ENCODE data around the gene FCMR. TPM values are rescaled to one million over a fixed set of nuclear protein-coding genes. Genes with fewer than 3 reads are reported as not detected.

FCMR gene
- total RNA-seq, 4 donors from 2014 or later, result 1.2 to 5.2 (median 3.0) TPM

- peak; percentile 43 to 47 for DNase-seq
- H3K27ac ChIP-seq, result peak overlapping the region in 1 of 3 donors; percentile 23
- no peaks in the 10 kb centered on the region for H3K27me3 ChIP-seq
- WGBS, 2 donors, result 51 to 52% methylated on average over 8 of the region's 8 CpGs
- H3K4me3 ChIP-seq (replicated peaks in 1 of 3), result no peak overlapping the region
- H3K4me1 ChIP-seq, result peaks cover 3 to 6% of the 10 kb centered on the region in 2 donors
- intact Hi-C loops (cut with DNase I), result no loop called here
- H3K9me3 ChIP-seq, result no peaks in the 10 kb centered on the region
- TF ChIP-seq CTCF (IDR thresholded peaks at IDR 0.05) (no peak), POLR2A (IDR thresholded peaks at IDR 0.05) (no peak)
- H3K36me3 ChIP-seq, result no peaks in the 10 kb centered on the region
These were observed 45.5 kb upstream of the FCMR start for GRCh38 chr1:206967096-206967849.

- TF ChIP-seq POLR2A (IDR thresholded peaks at IDR 0.05) (no peak), CTCF (IDR thresholded peaks at IDR 0.05) (no peak)
- Histone ChIP-seq H3K27ac (no peak overlapping the region), H3K27me3 (no peaks in the 10 kb centered on the region), H3K9me3 (no peaks in the 10 kb centered on the region), H3K4me1 (peaks cover 3 to 6% of the 10 kb centered on the region in 2 donors), H3K36me3 (no peaks in the 10 kb centered on the region), H3K4me3 (replicated peaks in 1 of 3) (no peak overlapping the region)
- intact Hi-C loops (cut with DNase I), result no loop called here
- no peak for DNase-seq
- 90 to 93% methylated on average over 2 of the region's 2 CpGs for WGBS, 2 donors
These were observed 44.0 kb upstream of the FCMR start for GRCh38 chr1:206965781-206966180.

- Histone ChIP-seq H3K4me3 (replicated peaks in 1 of 3) (no peak overlapping the region), H3K27me3 (no peaks in the 10 kb centered on the region), H3K36me3 (no peaks in the 10 kb centered on the region), H3K9me3 (no peaks in the 10 kb centered on the region), H3K27ac (no peak overlapping the region), H3K4me1 (peaks cover 3 to 6% of the 10 kb centered on the region in 2 donors)
- WGBS, 2 donors, result 100% methylated on average over 1 of the region's 1 CpG
- DNase-seq, result no peak
- intact Hi-C loops (cut with DNase I), result no loop called here
- no peak for TF ChIP-seq CTCF (IDR thresholded peaks at IDR 0.05)
- TF ChIP-seq POLR2A (IDR thresholded peaks at IDR 0.05), result no peak
These were observed 42.0 kb upstream of the FCMR start for GRCh38 chr1:206963740-206964139.

- Histone ChIP-seq H3K27ac (no peak overlapping the region), H3K27me3 (no peaks in the 10 kb centered on the region), H3K9me3 (no peaks in the 10 kb centered on the region), H3K4me3 (replicated peaks in 1 of 3) (no peak overlapping the region), H3K36me3 (no peaks in the 10 kb centered on the region), H3K4me1 (peaks cover 3 to 6% of the 10 kb centered on the region in 2 donors)
- DNase-seq, result no peak
- TF ChIP-seq POLR2A (IDR thresholded peaks at IDR 0.05) (no peak), CTCF (IDR thresholded peaks at IDR 0.05) (no peak)
- intact Hi-C loops (cut with DNase I), result no loop called here
- 92% methylated on average over 5 of the region's 5 CpGs for WGBS, 2 donors
These were observed 41.5 kb upstream of the FCMR start for GRCh38 chr1:206963119-206963712.

- no peak for DNase-seq
- 86 to 93% methylated on average over 7 of the region's 7 CpGs for WGBS, 2 donors
- TF ChIP-seq POLR2A (IDR thresholded peaks at IDR 0.05) (no peak), CTCF (IDR thresholded peaks at IDR 0.05) (no peak)
- intact Hi-C loops (cut with DNase I), result no loop called here
- Histone ChIP-seq H3K36me3 (no peaks in the 10 kb centered on the region), H3K9me3 (no peaks in the 10 kb centered on the region), H3K27me3 (no peaks in the 10 kb centered on the region), H3K4me1 (peaks cover under 1 to 2% of the 10 kb centered on the region in 2 donors), H3K4me3 (replicated peaks in 1 of 3) (no peak overlapping the region), H3K27ac (no peak overlapping the region)
These were observed 40.5 kb upstream of the FCMR start for GRCh38 chr1:206962272-206962671.

Measured in thyroid gland (tissue), 4 donors.